ENCODE data around the gene GSK3A. TPM values are rescaled to one million over a fixed set of nuclear protein-coding genes. Genes with fewer than 3 reads are reported as not detected.

The GSK3A gene
- total and polyA plus RNA-seq, 9 of the 15 experiments (the other 6 are each of a cell fraction or from before 2014, with no cell fraction given): 0.62 to 90.7 (median 33.3) TPM

DNA sequence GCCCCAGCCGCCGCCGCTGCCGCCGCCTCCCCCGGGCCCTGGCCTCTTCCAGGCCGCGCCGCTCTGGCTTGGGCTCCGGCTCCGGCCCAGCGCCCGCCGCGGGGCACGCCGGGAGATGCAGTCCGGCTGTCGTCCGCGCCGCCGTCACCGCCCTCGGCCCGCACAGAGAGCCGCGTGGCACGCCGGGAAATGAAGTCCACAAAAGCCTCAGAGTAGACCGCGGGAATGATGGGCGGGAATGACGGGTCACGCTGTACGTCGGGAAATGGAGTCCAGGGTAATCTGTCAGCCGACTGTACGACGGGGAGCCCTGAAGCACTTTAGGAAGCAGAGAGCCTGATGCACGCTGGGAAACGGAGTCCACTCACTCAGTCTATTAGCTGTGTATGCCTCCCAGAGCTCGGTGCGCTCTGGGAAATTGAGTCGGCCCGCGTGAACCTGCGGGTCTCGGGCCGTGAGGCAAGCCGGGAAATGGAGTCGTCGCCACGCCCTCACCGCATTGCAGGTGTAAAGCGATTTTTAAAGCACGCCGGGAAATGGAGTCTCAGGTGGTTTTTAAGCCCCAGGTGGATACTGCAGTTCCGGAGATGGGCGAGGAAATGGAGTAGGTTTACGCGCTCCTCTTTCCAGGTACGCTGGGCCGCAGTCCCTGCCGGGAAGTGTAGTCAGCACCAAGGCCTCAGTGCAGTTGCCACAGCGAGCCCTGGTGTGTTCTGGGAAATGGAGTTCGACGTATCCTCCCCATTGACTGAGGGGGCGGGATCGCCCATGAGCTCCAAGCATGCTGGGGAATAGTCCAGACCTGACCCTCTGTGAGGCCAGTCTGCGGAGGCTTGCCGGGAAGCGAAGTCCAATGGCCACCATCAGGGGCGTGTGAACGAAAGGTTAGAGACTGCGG lies at the start of gene GSK3A (continued):
- TF ChIP-seq CCNT2 (IDR thresholded peaks at IDR 0.05; ENCODE audit: borderline replicate concordance, extremely low read depth, insufficient read length, low read depth, low read length) (peak; percentile 21), PTTG1 (tag; IDR thresholded peaks at IDR 0.05; ENCODE audit: low read depth) (no peak), SIN3A (IDR thresholded peaks at IDR 0.05; ENCODE audit: borderline replicate concordance in 2 of 2, control insufficient read depth in 1 of 2, low read depth in 2 of 2, low read length in 2 of 2) (peak; percentile 83 to 86; a peak in 3 of 4 replicates), MTA1 (IDR thresholded peaks at IDR 0.05; ENCODE audit: borderline replicate concordance) (peak; percentile 54; the same call in 1 of the 2 replicates), DIDO1 (tag; IDR thresholded peaks at IDR 0.05; ENCODE audit: low read depth) (0 out of 2 replicates have a peak, but pooled peaks have one; percentile 20), DMBX1 (CRISPR knock-in tag; IDR thresholded peaks at IDR 0.05; ENCODE audit: borderline replicate concordance) (peak; percentile 54), NONO (IDR thresholded peaks at IDR 0.05; ENCODE audit: low read depth in 2 of 2, low read length in 1 of 2) (peak in 1 of 2 experiments; percentile 94; a peak in 1 of 4 replicates), ZEB2 (IDR thresholded peaks at IDR 0.05) (peak; percentile 96), SMAD4 (CRISPR knock-in tag; conservative IDR thresholded peaks at IDR 0.05) (peak; percentile 25; the same call in 1 of the 2 replicates), SAP30 (IDR thresholded peaks at IDR 0.05; ENCODE audit: borderline replicate concordance, insufficient read depth, low read depth, low read length, poor library complexity, severe bottlenecking) (no peak), ZBTB17 (CRISPR knock-in tag; IDR thresholded peaks at IDR 0.05) (peak; percentile 71)
- TF ChIP-seq, protein P1, sequence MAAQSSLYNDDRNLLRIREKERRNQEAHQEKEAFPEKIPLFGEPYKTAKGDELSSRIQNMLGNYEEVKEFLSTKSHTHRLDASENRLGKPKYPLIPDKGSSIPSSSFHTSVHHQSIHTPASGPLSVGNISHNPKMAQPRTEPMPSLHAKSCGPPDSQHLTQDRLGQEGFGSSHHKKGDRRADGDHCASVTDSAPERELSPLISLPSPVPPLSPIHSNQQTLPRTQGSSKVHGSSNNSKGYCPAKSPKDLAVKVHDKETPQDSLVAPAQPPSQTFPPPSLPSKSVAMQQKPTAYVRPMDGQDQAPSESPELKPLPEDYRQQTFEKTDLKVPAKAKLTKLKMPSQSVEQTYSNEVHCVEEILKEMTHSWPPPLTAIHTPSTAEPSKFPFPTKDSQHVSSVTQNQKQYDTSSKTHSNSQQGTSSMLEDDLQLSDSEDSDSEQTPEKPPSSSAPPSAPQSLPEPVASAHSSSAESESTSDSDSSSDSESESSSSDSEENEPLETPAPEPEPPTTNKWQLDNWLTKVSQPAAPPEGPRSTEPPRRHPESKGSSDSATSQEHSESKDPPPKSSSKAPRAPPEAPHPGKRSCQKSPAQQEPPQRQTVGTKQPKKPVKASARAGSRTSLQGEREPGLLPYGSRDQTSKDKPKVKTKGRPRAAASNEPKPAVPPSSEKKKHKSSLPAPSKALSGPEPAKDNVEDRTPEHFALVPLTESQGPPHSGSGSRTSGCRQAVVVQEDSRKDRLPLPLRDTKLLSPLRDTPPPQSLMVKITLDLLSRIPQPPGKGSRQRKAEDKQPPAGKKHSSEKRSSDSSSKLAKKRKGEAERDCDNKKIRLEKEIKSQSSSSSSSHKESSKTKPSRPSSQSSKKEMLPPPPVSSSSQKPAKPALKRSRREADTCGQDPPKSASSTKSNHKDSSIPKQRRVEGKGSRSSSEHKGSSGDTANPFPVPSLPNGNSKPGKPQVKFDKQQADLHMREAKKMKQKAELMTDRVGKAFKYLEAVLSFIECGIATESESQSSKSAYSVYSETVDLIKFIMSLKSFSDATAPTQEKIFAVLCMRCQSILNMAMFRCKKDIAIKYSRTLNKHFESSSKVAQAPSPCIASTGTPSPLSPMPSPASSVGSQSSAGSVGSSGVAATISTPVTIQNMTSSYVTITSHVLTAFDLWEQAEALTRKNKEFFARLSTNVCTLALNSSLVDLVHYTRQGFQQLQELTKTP (IDR thresholded peaks at IDR 0.05; ENCODE audit: low read depth in 1 of 2, partially characterized antibody in 2 of 2): peak; percentile 61 to 100
- TF ChIP-seq, protein P2, sequence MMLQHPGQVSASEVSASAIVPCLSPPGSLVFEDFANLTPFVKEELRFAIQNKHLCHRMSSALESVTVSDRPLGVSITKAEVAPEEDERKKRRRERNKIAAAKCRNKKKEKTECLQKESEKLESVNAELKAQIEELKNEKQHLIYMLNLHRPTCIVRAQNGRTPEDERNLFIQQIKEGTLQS (IDR thresholded peaks at IDR 0.05): no peak
- TF ChIP-seq, protein P2 (CRISPR knock-in tag; conservative IDR thresholded peaks at IDR 0.05): no peak
- TF ChIP-seq, protein P3, sequence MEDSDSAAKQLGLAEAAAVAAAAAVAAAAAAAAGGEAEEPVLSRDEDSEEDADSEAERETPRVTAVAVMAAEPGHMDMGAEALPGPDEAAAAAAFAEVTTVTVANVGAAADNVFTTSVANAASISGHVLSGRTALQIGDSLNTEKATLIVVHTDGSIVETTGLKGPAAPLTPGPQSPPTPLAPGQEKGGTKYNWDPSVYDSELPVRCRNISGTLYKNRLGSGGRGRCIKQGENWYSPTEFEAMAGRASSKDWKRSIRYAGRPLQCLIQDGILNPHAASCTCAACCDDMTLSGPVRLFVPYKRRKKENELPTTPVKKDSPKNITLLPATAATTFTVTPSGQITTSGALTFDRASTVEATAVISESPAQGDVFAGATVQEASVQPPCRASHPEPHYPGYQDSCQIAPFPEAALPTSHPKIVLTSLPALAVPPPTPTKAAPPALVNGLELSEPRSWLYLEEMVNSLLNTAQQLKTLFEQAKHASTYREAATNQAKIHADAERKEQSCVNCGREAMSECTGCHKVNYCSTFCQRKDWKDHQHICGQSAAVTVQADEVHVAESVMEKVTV (CRISPR knock-in tag; IDR thresholded peaks at IDR 0.05): no peak
- TF ChIP-seq, protein P4, sequence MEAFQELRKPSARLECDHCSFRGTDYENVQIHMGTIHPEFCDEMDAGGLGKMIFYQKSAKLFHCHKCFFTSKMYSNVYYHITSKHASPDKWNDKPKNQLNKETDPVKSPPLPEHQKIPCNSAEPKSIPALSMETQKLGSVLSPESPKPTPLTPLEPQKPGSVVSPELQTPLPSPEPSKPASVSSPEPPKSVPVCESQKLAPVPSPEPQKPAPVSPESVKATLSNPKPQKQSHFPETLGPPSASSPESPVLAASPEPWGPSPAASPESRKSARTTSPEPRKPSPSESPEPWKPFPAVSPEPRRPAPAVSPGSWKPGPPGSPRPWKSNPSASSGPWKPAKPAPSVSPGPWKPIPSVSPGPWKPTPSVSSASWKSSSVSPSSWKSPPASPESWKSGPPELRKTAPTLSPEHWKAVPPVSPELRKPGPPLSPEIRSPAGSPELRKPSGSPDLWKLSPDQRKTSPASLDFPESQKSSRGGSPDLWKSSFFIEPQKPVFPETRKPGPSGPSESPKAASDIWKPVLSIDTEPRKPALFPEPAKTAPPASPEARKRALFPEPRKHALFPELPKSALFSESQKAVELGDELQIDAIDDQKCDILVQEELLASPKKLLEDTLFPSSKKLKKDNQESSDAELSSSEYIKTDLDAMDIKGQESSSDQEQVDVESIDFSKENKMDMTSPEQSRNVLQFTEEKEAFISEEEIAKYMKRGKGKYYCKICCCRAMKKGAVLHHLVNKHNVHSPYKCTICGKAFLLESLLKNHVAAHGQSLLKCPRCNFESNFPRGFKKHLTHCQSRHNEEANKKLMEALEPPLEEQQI (IDR thresholded peaks at IDR 0.05): no peak
